Measurements from ENCODE around the gene KIF14. TPM values are rescaled to one million over a fixed set of nuclear protein-coding genes. Genes with fewer than 3 reads are reported as not detected.

Gene KIF14
- total and polyA plus RNA-seq, 2 experiments from 2014 or later = 13.3 to 23.2 TPM

DNA sequence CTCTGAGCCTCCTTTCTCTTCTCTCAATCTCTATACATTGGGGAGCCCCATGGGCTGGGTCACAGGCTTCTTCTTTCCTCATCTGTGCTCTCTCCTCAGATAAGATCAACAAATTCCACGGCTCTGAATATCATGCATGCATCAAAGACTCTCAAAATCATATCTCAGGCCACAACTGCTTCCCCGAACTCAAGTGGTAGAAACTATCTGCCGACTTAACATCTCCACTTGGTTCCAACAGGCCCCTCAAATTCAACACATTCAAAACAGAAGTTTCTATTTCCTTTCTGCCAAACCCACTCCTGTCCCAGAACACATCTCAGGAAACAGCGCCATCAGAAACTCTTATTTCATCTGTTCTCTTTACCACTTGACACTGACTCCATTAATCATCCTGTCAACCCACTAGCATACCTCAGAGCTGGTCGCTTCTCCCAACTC is 32.5 kb upstream of the KIF14 start:
- Mint-ChIP-seq H3K27ac (no peak overlapping the region), H3K4me1 (peaks cover 12% of the 10 kb centered on the region), H3K4me3 (no peak overlapping the region), H3K9me3 (no peaks in the 10 kb centered on the region), H3K36me3 (ENCODE audit: low read depth) (peaks cover 49% of the 10 kb centered on the region), H3K27me3 (ENCODE audit: insufficient read depth, low read depth, poor library complexity) (no peaks in the 10 kb centered on the region)
- Histone ChIP-seq H3K36me3 (ENCODE audit: insufficient read depth) (peaks cover 15% of the 10 kb centered on the region), H3K27ac (ENCODE audit: low read depth) (no peak overlapping the region), H3K27me3 (ENCODE audit: insufficient read depth) (no peaks in the 10 kb centered on the region), H3K9me2 (ENCODE audit: insufficient read depth) (no peaks in the 10 kb centered on the region), H4K20me1 (replicated peaks; ENCODE audit: insufficient read depth) (peaks cover 3% of the 10 kb centered on the region; the same call in 1 of the 2 replicates), H3K4me3 (no peak overlapping the region), H2AFZ (no peak overlapping the region), H3K4me2 (no peak overlapping the region), H3K79me2 (replicated peaks; ENCODE audit: insufficient read depth) (no peaks in the 10 kb centered on the region), H3K4me1 (ENCODE audit: insufficient read depth) (peaks cover 9% of the 10 kb centered on the region), H3F3A (replicated peaks; ENCODE audit: low read depth) (0 out of 2 replicates have a peak, but pooled peaks cover 4% of the 10 kb centered on the region)
- TF ChIP-seq NANOG (IDR thresholded peaks at IDR 0.05; ENCODE audit: borderline replicate concordance) = no peak
- TF ChIP-seq, protein P1, sequence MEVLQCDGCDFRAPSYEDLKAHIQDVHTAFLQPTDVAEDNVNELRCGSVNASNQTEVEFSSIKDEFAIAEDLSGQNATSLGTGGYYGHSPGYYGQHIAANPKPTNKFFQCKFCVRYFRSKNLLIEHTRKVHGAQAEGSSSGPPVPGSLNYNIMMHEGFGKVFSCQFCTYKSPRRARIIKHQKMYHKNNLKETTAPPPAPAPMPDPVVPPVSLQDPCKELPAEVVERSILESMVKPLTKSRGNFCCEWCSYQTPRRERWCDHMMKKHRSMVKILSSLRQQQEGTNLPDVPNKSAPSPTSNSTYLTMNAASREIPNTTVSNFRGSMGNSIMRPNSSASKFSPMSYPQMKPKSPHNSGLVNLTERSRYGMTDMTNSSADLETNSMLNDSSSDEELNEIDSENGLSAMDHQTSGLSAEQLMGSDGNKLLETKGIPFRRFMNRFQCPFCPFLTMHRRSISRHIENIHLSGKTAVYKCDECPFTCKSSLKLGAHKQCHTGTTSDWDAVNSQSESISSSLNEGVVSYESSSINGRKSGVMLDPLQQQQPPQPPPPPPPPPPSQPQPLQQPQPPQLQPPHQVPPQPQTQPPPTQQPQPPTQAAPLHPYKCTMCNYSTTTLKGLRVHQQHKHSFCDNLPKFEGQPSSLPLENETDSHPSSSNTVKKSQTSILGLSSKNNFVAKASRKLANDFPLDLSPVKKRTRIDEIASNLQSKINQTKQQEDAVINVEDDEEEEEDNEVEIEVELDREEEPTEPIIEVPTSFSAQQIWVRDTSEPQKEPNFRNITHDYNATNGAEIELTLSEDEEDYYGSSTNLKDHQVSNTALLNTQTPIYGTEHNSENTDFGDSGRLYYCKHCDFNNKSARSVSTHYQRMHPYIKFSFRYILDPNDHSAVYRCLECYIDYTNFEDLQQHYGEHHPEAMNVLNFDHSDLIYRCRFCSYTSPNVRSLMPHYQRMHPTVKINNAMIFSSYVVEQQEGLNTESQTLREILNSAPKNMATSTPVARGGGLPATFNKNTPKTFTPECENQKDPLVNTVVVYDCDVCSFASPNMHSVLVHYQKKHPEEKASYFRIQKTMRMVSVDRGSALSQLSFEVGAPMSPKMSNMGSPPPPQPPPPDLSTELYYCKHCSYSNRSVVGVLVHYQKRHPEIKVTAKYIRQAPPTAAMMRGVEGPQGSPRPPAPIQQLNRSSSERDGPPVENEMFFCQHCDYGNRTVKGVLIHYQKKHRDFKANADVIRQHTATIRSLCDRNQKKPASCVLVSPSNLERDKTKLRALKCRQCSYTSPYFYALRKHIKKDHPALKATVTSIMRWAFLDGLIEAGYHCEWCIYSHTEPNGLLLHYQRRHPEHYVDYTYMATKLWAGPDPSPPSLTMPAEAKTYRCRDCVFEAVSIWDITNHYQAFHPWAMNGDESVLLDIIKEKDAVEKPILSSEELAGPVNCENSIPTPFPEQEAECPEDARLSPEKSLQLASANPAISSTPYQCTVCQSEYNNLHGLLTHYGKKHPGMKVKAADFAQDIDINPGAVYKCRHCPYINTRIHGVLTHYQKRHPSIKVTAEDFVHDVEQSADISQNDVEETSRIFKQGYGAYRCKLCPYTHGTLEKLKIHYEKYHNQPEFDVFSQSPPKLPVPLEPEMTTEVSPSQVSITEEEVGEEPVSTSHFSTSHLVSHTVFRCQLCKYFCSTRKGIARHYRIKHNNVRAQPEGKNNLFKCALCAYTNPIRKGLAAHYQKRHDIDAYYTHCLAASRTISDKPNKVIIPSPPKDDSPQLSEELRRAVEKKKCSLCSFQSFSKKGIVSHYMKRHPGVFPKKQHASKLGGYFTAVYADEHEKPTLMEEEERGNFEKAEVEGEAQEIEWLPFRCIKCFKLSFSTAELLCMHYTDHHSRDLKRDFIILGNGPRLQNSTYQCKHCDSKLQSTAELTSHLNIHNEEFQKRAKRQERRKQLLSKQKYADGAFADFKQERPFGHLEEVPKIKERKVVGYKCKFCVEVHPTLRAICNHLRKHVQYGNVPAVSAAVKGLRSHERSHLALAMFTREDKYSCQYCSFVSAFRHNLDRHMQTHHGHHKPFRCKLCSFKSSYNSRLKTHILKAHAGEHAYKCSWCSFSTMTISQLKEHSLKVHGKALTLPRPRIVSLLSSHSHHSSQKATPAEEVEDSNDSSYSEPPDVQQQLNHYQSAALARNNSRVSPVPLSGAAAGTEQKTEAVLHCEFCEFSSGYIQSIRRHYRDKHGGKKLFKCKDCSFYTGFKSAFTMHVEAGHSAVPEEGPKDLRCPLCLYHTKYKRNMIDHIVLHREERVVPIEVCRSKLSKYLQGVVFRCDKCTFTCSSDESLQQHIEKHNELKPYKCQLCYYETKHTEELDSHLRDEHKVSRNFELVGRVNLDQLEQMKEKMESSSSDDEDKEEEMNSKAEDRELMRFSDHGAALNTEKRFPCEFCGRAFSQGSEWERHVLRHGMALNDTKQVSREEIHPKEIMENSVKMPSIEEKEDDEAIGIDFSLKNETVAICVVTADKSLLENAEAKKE (CRISPR knock-in tag; IDR thresholded peaks at IDR 0.05) = no peak
- TF ChIP-seq EZH2phosphoT487 (IDR thresholded peaks at IDR 0.05; ENCODE audit: unreplicated experiment) = no peak
- no peak for TF ChIP-seq STAT1 (IDR thresholded peaks at IDR 0.05; ENCODE audit: unreplicated experiment)
- TF ChIP-seq EZH2 (IDR thresholded peaks at IDR 0.05; ENCODE audit: low read depth, unreplicated experiment) = no peak
- TF ChIP-seq, protein P2, sequence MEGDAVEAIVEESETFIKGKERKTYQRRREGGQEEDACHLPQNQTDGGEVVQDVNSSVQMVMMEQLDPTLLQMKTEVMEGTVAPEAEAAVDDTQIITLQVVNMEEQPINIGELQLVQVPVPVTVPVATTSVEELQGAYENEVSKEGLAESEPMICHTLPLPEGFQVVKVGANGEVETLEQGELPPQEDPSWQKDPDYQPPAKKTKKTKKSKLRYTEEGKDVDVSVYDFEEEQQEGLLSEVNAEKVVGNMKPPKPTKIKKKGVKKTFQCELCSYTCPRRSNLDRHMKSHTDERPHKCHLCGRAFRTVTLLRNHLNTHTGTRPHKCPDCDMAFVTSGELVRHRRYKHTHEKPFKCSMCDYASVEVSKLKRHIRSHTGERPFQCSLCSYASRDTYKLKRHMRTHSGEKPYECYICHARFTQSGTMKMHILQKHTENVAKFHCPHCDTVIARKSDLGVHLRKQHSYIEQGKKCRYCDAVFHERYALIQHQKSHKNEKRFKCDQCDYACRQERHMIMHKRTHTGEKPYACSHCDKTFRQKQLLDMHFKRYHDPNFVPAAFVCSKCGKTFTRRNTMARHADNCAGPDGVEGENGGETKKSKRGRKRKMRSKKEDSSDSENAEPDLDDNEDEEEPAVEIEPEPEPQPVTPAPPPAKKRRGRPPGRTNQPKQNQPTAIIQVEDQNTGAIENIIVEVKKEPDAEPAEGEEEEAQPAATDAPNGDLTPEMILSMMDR (conservative IDR thresholded peaks at IDR 0.05; ENCODE audit: low read depth in 2 of 2) = no peak
- no peak for TF ChIP-seq ZNF114 (CRISPR knock-in tag; IDR thresholded peaks at IDR 0.05)
- TF ChIP-seq JUNB (IDR thresholded peaks at IDR 0.05; ENCODE audit: unreplicated experiment) = no peak
- TF ChIP-seq CREB1 (CRISPR knock-in tag; IDR thresholded peaks at IDR 0.05; ENCODE audit: low read depth) = no peak
- ATAC-seq (no peak), DNase-seq (ENCODE audit: low spot score) (no peak)

Measured in GM23338 (cell line).